GM12878 (cell line): ENCODE measurements around the gene IMP3. TPM values are rescaled to one million over a fixed set of nuclear protein-coding genes. Genes with fewer than 3 reads are reported as not detected.

Experiments
- ATAC-seq: fragments of 200-7000 bp; cut with Tn5 transposase; 3 replicates; pipeline ENCODE4 v1.9.1; 2020; ENCODE audit warnings: mild to moderate bottlenecking, moderate library complexity
- BruUV-seq: library from RNA; stranded (reverse); fragments of 400-500 nt; replicated peaks from 2 replicates; lab custom pipeline; 2021; lab: Mats Ljungman, UMichigan
- CTCF ChIA-PET: fragments of 300-600 bp; sonication (Branson Sonifier 250); formaldehyde crosslinking; extraction: SDS; loops from one replicate; lab custom pipeline; 2021; ENCODE audit warnings: inconsistent platforms; lab: Yijun Ruan, JAX
- POLR2A ChIA-PET: fragments of 350-600 bp; formaldehyde crosslinking; extraction: SDS; loops from one replicate; lab custom pipeline; 2021; ENCODE audit warnings: inconsistent platforms; lab: Charles Lee
- RAD21 ChIA-PET: fragments of 300-600 bp; sonication (Branson Sonifier 250); formaldehyde crosslinking; loops from one replicate; lab custom pipeline; 2023; ENCODE audit warnings: antibody characterized with exemption; ENCODE audit not compliant: unreplicated experiment; lab: Charles Lee
- SMC1A ChIA-PET: fragments of 300-600 bp; sonication (Branson Sonifier 250); formaldehyde crosslinking; loops from one replicate; lab custom pipeline; 2023; ENCODE audit not compliant: unreplicated experiment, uncharacterized antibody; lab: Charles Lee
- DNase-seq: peaks from one replicate; pipeline ENCODE4 v3.0.0-alpha.2; 2011; ENCODE audit warnings: low read depth, low spot score
- FAIRE-seq: peaks from 3 replicates; lab custom pipeline; 2011; peaks lifted over from hg19 to GRCh38; lab: Jason Lieb, UNC
- H2AFZ ChIP-seq: 2 replicates; pipeline ENCODE4 v1.6.0; 2011; ENCODE audit warnings: low read depth, low read length, control low read depth; ENCODE audit not compliant: control insufficient read depth
- H3K27ac ChIP-seq: 2 replicates; pipeline ENCODE4 v1.5.1; 2011; ENCODE audit warnings: control low read depth; ENCODE audit not compliant: control insufficient read depth, insufficient read depth
- H3K27me3 ChIP-seq, 2 experiments: replicated peaks in 1 of 2; 2 replicates each; pipeline versions ENCODE4 v1.6.0 to v1.6.1; 2011; ENCODE audit warnings: low read length in 1 of 2; ENCODE audit not compliant: control insufficient read depth in 2 of 2, insufficient read depth in 2 of 2
- H3K36me3 ChIP-seq, 2 experiments: 2 replicates each; pipeline ENCODE4 v1.5.1; 2011; ENCODE audit warnings: low read length in 1 of 2; ENCODE audit not compliant: control insufficient read depth in 2 of 2, insufficient read depth in 2 of 2
- H3K4me1 ChIP-seq: 2 replicates; pipeline ENCODE4 v1.6.1; 2011; ENCODE audit warnings: mild to moderate bottlenecking, low read length, moderate library complexity, mixed read lengths; ENCODE audit not compliant: control insufficient read depth, insufficient read depth
- H3K4me2 ChIP-seq: 2 replicates; pipeline ENCODE4 v1.6.0; 2011; ENCODE audit warnings: control low read depth; ENCODE audit not compliant: control insufficient read depth, insufficient read depth
- H3K4me3 ChIP-seq: fragments of 200-600 bp; sonication (generic); 2 replicates; pipeline ENCODE4 v1.5.1; 2016
- H3K79me2 ChIP-seq: 2 replicates; pipeline ENCODE4 v1.6.0; 2011; ENCODE audit warnings: low read length; ENCODE audit not compliant: control insufficient read depth, insufficient read depth
- H3K9ac ChIP-seq: 2 replicates; pipeline ENCODE4 v1.8.0; 2011; ENCODE audit warnings: low read length, control low read depth, mixed read lengths; ENCODE audit not compliant: control insufficient read depth, insufficient read depth
- H3K9me3 ChIP-seq: replicated peaks from 3 replicates; pipeline ENCODE4 v1.5.1; 2011; ENCODE audit warnings: mild to moderate bottlenecking, low read length; ENCODE audit not compliant: control insufficient read depth, insufficient read depth
- H4K20me1 ChIP-seq: 2 replicates; pipeline ENCODE4 v1.6.0; 2011; ENCODE audit not compliant: control insufficient read depth, insufficient read depth
- ATF7 ChIP-seq: fragments of 450-650 bp; IDR thresholded peaks from 2 replicates; pipeline ENCODE4 v1.6.1; 2016; ENCODE audit warnings: low read depth, mild to moderate bottlenecking
- CBFB ChIP-seq: IDR thresholded peaks from 2 replicates; pipeline ENCODE4 v1.6.1; 2016; ENCODE audit warnings: antibody characterized with exemption, low read depth
- CBX3 ChIP-seq: fragments of 200-600 bp; sonication (generic); IDR thresholded peaks from 2 replicates; pipeline ENCODE4 v1.6.1; 2016; ENCODE audit warnings: low read depth, borderline replicate concordance
- ESRRA ChIP-seq: IDR thresholded peaks from 2 replicates; pipeline ENCODE4 v1.6.1; 2012; ENCODE audit warnings: mild to moderate bottlenecking, low read length, improper control_type of control experiment
- HDAC6 ChIP-seq: fragments of 200-600 bp; sonication (generic); IDR thresholded peaks from one replicate; pipeline ENCODE4 v1.8.0; 2017; ENCODE audit warnings: antibody characterized with exemption; ENCODE audit not compliant: unreplicated experiment
- KLF5 ChIP-seq: fragments of 450-650 bp; IDR thresholded peaks from 2 replicates; pipeline ENCODE4 v1.6.1; 2014; ENCODE audit warnings: mild to moderate bottlenecking; ENCODE audit not compliant: partially characterized antibody
- LARP7 ChIP-seq: fragments of 450-650 bp; IDR thresholded peaks from 2 replicates; pipeline ENCODE4 v1.6.1; 2017; ENCODE audit warnings: mild to moderate bottlenecking
- NFYB ChIP-seq: IDR thresholded peaks from 2 replicates; pipeline ENCODE4 v1.6.1; 2011; ENCODE audit warnings: low read depth, mild to moderate bottlenecking, low read length, improper control_type of control experiment, moderate library complexity; ENCODE audit not compliant: insufficient read depth
- RBBP5 ChIP-seq: fragments of 200-600 bp; sonication (generic); conservative IDR thresholded peaks from 2 replicates; pipeline ENCODE4 v1.6.1; 2016
- RUNX3 ChIP-seq: IDR thresholded peaks from 2 replicates; pipeline ENCODE4 v1.6.1; 2012; ENCODE audit warnings: low read length, inconsistent platforms
- STAT3 ChIP-seq: IDR thresholded peaks from 2 replicates; pipeline ENCODE4 v1.6.1; 2011; ENCODE audit warnings: low read depth, low read length, improper control_type of control experiment
- YY1 ChIP-seq: IDR thresholded peaks from 2 replicates; pipeline ENCODE4 v1.6.1; 2011; ENCODE audit warnings: low read depth, mild to moderate bottlenecking, low read length
- ZNF24 ChIP-seq: fragments of 450-650 bp; IDR thresholded peaks from 2 replicates; pipeline ENCODE4 v1.6.1; 2017; ENCODE audit warnings: antibody characterized with exemption, mild to moderate bottlenecking
- ZNF622 ChIP-seq: fragments of 450-650 bp; IDR thresholded peaks from 2 replicates; pipeline ENCODE4 v1.6.1; 2017; ENCODE audit warnings: mild to moderate bottlenecking, inconsistent platforms
- WGBS: methylation state at CpG from one replicate; pipeline ENCODE4 v1.1.6; 2016; ENCODE audit warnings: low lambda C conversion rate; ENCODE audit not compliant: insufficient replicate concordance, insufficient coverage; ENCODE audit errors: missing lambda C conversion rate; 5-methylcytosine and 5-hydroxymethylcytosine counted together
- in situ Hi-C: fragments of 300-500 bp; cut with MboI; formaldehyde crosslinking; loops from 9 replicates; pipeline ENCODE4 v1.14.3; 2018; ENCODE audit warnings: mixed read lengths
- intact Hi-C: fragments of 100-400 bp; cut with micrococcal nuclease; formaldehyde crosslinking; loops from one replicate; pipeline ENCODE4 v1.14.2; 2022; ENCODE audit not compliant: unreplicated experiment
- polyA plus RNA-seq, 11 experiments: library from polyadenylated mRNA; depleted of rRNA in 4 of 11; unstranded in 6 of 11; stranded (reverse) in 5 of 11; fragments of >200 nt; fragmentation: Nextera tagmentation in 4 of 11; fragmentation: Illumina TruSeq in 1 of 11; extraction: Ambion mirVana in 4 of 11; extraction: Trizol in 1 of 11; gene quantifications; 1 replicate in 1 of 11; 2 replicates in 10 of 11; pipeline versions ENCODE4 v1.2.1 to v1.2.3, GENCODE V29; 2011 to 2016; ENCODE audit warnings: inconsistent platforms in 2 of 11, missing spikeins in 2 of 11, low read depth in 1 of 11
- total RNA-seq, 4 experiments: library from RNA; depleted of rRNA in 3 of 4; stranded (reverse); fragments of >200 nt in 3 of 4; fragmentation: Illumina TruSeq in 1 of 4; extraction: Trizol in 1 of 4; gene quantifications; 2 replicates each; pipeline versions ENCODE4 v1.2.1 to v1.2.3, GENCODE V29; 2013 to 2021
- TF ChIP-seq, protein P1 (sequence below): fragments of 450-650 bp; formaldehyde crosslinking; IDR thresholded peaks from 2 replicates; pipeline ENCODE4 v1.4.0; 2020; ENCODE audit warnings: mild to moderate bottlenecking, moderate library complexity
- TF ChIP-seq, protein P2 (sequence below): fragments of 450-650 bp; IDR thresholded peaks from 2 replicates; pipeline ENCODE4 v1.6.1; 2017; ENCODE audit warnings: antibody characterized with exemption, mild to moderate bottlenecking, moderate library complexity

Gene IMP3
- total and polyA plus RNA-seq, 10 of the 15 experiments (the other 5 are each of a cell fraction or from before 2014, with no cell fraction given), result 13.3 to 208 (median 85.2) TPM

DNA sequence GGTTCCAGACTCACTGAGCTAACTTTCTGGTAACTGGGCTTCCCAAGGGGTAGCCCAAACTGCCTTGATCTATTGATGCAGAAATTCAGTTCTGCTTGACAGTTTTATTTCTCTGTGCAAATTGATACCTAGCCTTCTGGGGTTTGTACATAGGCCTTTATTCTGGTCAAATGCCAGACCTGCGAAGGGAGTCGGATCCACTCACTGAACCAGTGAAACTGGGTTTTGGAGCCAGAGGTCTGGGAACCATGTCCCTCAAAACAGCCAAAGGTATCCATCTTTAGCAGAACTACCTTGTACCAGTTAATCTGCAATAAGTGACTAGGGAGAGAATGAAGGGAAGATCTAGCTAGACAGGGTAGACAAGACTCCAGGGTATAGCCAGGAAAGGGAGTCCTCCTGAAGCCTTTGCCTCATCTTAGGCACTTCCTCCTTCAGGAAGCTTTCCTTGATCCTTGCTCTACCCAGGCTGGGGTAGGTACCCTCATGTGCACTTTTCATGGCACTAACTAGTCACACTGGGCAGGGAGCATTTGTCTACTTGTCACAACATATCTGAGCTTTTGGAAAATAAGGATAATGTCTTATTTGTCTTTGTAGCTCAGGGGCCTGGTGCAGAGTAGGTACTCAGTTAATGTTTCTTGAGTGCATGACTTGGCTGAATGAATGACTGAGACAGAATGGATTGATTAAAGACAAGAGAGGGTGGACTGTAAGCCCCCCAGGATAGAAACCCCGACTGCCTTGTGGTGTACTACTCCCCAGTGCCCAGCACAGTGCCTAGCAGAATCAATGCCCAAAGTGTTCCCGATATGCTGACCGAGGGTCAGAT is 6.3 kb upstream of the IMP3 start:
- no peak overlapping the region for H3K27ac ChIP-seq
- no peak overlapping the region for H3K9ac ChIP-seq
- TF ChIP-seq RBBP5, result no peak
- TF ChIP-seq ZNF622, result no peak
- no peak for TF ChIP-seq NFYB
- no peak for TF ChIP-seq LARP7
- TF ChIP-seq RUNX3, result no peak
- no peak for TF ChIP-seq ESRRA
- TF ChIP-seq CBX3, result no peak
- TF ChIP-seq YY1, result no peak
- TF ChIP-seq, protein P1, sequence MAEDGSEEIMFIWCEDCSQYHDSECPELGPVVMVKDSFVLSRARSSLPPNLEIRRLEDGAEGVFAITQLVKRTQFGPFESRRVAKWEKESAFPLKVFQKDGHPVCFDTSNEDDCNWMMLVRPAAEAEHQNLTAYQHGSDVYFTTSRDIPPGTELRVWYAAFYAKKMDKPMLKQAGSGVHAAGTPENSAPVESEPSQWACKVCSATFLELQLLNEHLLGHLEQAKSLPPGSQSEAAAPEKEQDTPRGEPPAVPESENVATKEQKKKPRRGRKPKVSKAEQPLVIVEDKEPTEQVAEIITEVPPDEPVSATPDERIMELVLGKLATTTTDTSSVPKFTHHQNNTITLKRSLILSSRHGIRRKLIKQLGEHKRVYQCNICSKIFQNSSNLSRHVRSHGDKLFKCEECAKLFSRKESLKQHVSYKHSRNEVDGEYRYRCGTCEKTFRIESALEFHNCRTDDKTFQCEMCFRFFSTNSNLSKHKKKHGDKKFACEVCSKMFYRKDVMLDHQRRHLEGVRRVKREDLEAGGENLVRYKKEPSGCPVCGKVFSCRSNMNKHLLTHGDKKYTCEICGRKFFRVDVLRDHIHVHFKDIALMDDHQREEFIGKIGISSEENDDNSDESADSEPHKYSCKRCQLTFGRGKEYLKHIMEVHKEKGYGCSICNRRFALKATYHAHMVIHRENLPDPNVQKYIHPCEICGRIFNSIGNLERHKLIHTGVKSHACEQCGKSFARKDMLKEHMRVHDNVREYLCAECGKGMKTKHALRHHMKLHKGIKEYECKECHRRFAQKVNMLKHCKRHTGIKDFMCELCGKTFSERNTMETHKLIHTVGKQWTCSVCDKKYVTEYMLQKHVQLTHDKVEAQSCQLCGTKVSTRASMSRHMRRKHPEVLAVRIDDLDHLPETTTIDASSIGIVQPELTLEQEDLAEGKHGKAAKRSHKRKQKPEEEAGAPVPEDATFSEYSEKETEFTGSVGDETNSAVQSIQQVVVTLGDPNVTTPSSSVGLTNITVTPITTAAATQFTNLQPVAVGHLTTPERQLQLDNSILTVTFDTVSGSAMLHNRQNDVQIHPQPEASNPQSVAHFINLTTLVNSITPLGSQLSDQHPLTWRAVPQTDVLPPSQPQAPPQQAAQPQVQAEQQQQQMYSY (CRISPR knock-in tag), result no peak
- no peak for TF ChIP-seq ZNF24
- TF ChIP-seq, protein P2, sequence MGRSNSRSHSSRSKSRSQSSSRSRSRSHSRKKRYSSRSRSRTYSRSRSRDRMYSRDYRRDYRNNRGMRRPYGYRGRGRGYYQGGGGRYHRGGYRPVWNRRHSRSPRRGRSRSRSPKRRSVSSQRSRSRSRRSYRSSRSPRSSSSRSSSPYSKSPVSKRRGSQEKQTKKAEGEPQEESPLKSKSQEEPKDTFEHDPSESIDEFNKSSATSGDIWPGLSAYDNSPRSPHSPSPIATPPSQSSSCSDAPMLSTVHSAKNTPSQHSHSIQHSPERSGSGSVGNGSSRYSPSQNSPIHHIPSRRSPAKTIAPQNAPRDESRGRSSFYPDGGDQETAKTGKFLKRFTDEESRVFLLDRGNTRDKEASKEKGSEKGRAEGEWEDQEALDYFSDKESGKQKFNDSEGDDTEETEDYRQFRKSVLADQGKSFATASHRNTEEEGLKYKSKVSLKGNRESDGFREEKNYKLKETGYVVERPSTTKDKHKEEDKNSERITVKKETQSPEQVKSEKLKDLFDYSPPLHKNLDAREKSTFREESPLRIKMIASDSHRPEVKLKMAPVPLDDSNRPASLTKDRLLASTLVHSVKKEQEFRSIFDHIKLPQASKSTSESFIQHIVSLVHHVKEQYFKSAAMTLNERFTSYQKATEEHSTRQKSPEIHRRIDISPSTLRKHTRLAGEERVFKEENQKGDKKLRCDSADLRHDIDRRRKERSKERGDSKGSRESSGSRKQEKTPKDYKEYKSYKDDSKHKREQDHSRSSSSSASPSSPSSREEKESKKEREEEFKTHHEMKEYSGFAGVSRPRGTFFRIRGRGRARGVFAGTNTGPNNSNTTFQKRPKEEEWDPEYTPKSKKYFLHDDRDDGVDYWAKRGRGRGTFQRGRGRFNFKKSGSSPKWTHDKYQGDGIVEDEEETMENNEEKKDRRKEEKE, result no peak
- no peak for TF ChIP-seq CBFB
- TF ChIP-seq STAT3, result no peak
- no peak for TF ChIP-seq ATF7
- no peak for TF ChIP-seq KLF5
- TF ChIP-seq HDAC6, result no peak
- H3K27me3 ChIP-seq, result peaks cover 0 to 2% of the 10 kb centered on the region in 2 experiments; a peak in 2 of 4 replicates
- intact Hi-C loops, result loop anchor here (10.0 kb wide), 1 partner anchor 712 kb away; the partner anchor contains the start of gene COX5A
- BruUV-seq, result no TSS peak
- DNase-seq (no peak), ATAC-seq (no peak), FAIRE-seq (no peak)
- no peak overlapping the region for H2AFZ ChIP-seq
- ChIA-PET POLR2A (interaction anchor here (0.5 to 2.0 kb wide), 6 partner anchors 8 to 278 kb away, joined by 3 to 12 read pairs (median 4); partner anchors contain the start of genes MAN2C1 and SNUPN), RAD21 (interaction anchor here (0.9 to 2.6 kb wide), 5 partner anchors 21 to 260 kb away, joined by 3 to 8 read pairs (median 5); partner anchors contain the start of gene SNUPN), CTCF (interaction anchor here (0.9 to 2.9 kb wide), 8 partner anchors 8 to 278 kb away, joined by 3 to 27 read pairs (median 4); partner anchors contain the start of gene MAN2C1), SMC1A (interaction anchor here (0.6 to 1.9 kb wide), 4 partner anchors 21 to 279 kb away, joined by 3 to 10 read pairs (median 4); partner anchors contain the start of genes MAN2C1 and SNUPN)
- 74% methylated on average over 5 of the region's 5 CpGs for WGBS
- H4K20me1 ChIP-seq, result no peaks in the 10 kb centered on the region
- H3K36me3 ChIP-seq, result no peaks in the 10 kb centered on the region
- in situ Hi-C loops, result no loop called here
- no peaks in the 10 kb centered on the region for H3K79me2 ChIP-seq
- H3K4me2 ChIP-seq, result peak overlapping the region; percentile 94; the same call in 1 of the 2 replicates
- no peaks in the 10 kb centered on the region for H3K9me3 ChIP-seq
- H3K4me3 ChIP-seq, result no peak overlapping the region
- H3K4me1 ChIP-seq, result 0 out of 2 replicates have a peak, but pooled peaks cover 2% of the 10 kb centered on the region
